Omental fat pad (tissue), 4 donors: ENCODE data around the gene C10orf95. TPM values are rescaled to one million over a fixed set of nuclear protein-coding genes. Genes with fewer than 3 reads are reported as not detected.

Experiments used
- ATAC-seq: fragments of 150-250 bp; one replicate; pipeline ENCODE4 v1.9.1; 2016; ENCODE audit warnings: mild to moderate bottlenecking, moderate library complexity; ENCODE audit not compliant: low FRiP score
- DNase-seq: peaks from one replicate; pipeline ENCODE4 v3.0.0-alpha.2; 2019; ENCODE audit warnings: low spot score
- CTCF ChIP-seq, 3 donors: fragments of 450-650 bp; IDR thresholded peaks; one replicate each; pipeline ENCODE4 v1.5.1; 2016 to 2017; ENCODE audit warnings: antibody characterized with exemption in 3 of 3, mild to moderate bottlenecking in 3 of 3, moderate library complexity in 2 of 3
- total RNA-seq, 4 donors: library from RNA; depleted of rRNA; stranded (reverse); fragments of >200 nt; gene quantifications; one replicate each; pipeline ENCODE4 v1.1.0, GENCODE V29; 2016

C10orf95 gene
- total RNA-seq, 4 donors from 2014 or later, result 0.84 TPM; not detected in 3

GRCh38 chr10:102491136-102491535 is 39.8 kb upstream of the C10orf95 start:
- DNase-seq (no peak), ATAC-seq (no peak)
- no peak for TF ChIP-seq CTCF (IDR thresholded peaks at IDR 0.05)

- ATAC-seq (no peak), DNase-seq (no peak)
- TF ChIP-seq CTCF (IDR thresholded peaks at IDR 0.05), result no peak
These were observed 33.9 kb upstream of the C10orf95 start for GRCh38 chr10:102485093-102485784.

- no peak for DNase-seq
- no peak for TF ChIP-seq CTCF (IDR thresholded peaks at IDR 0.05)
- ATAC-seq, result no peak
These were observed 32.7 kb upstream of the C10orf95 start for GRCh38 chr10:102484021-102484420.

GRCh38 chr10:102480396-102480795 is 29.1 kb upstream of the C10orf95 start:
- no peak for TF ChIP-seq CTCF (IDR thresholded peaks at IDR 0.05)
- no peak for ATAC-seq
- DNase-seq, result no peak

GRCh38 chr10:102479651-102480050 is 28.3 kb upstream of the C10orf95 start:
- no peak for ATAC-seq
- no peak for DNase-seq
- TF ChIP-seq CTCF (IDR thresholded peaks at IDR 0.05), result no peak

- ATAC-seq (no peak), DNase-seq (no peak)
- no peak for TF ChIP-seq CTCF (IDR thresholded peaks at IDR 0.05)
These were observed 25.3 kb upstream of the C10orf95 start for GRCh38 chr10:102476466-102477141.
